ENCODE data around the gene PDE6A. TPM values are rescaled to one million over a fixed set of nuclear protein-coding genes. Genes with fewer than 3 reads are reported as not detected.

The PDE6A gene
- total RNA-seq, 6 experiments from 2014 or later: not detected

- DNase-seq: no peak
- no peak for TF ChIP-seq CTCF (IDR thresholded peaks at IDR 0.05)
- H3K27me3 Mint-ChIP-seq (ENCODE audit: insufficient read depth): peaks cover 28% of the 10 kb centered on the region
- H3K4me3 Mint-ChIP-seq: no peak overlapping the region
- H3K36me3 Mint-ChIP-seq (ENCODE audit: low read depth): no peaks in the 10 kb centered on the region
- no peaks in the 10 kb centered on the region for H3K9me3 Mint-ChIP-seq
- H3K4me1 Mint-ChIP-seq (ENCODE audit: low read depth): peaks cover 16% of the 10 kb centered on the region
- no peak overlapping the region for H3K27ac Mint-ChIP-seq
Observed at GRCh38 chr5:149898811-149899210, 45.8 kb downstream of the PDE6A start.

- H3K4me3 Mint-ChIP-seq: no peak overlapping the region
- DNase-seq: no peak
Observed at GRCh38 chr5:149895416-149896345, 48.9 kb downstream of the PDE6A start.

DNA sequence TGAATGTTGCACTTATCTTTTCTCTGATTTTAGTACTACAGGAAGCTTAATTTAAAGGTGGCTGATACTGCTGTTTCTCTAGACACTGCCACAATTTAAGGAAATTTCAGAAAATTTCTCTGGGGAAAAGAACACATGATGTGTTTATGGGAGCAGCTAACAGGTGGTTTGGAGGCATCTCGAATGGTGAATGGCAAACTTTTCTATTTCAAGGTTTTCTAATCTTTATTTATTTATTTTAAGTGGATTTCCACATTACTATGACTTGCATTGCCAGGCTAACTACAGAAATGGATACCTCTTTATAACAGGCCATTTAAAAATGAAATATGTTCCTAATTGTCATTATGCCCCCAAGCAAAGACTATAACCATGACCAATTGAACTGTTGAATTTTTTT lies 50.4 kb downstream of the PDE6A start:
- no peaks in the 10 kb centered on the region for H3K36me3 Mint-ChIP-seq (ENCODE audit: low read depth)
- DNase-seq: no peak
- peaks cover 16% of the 10 kb centered on the region for H3K4me1 Mint-ChIP-seq (ENCODE audit: low read depth)
- H3K27me3 Mint-ChIP-seq (ENCODE audit: insufficient read depth): peaks cover 18% of the 10 kb centered on the region
- no peaks in the 10 kb centered on the region for H3K9me3 Mint-ChIP-seq
- TF ChIP-seq CTCF (IDR thresholded peaks at IDR 0.05): no peak
- H3K4me3 Mint-ChIP-seq: no peak overlapping the region
- H3K27ac Mint-ChIP-seq: no peak overlapping the region

More at GRCh38 chr5:149895416-149896345, 48.9 kb downstream of the PDE6A start:
- Mint-ChIP-seq H3K4me1 (ENCODE audit: low read depth) (peaks cover 16% of the 10 kb centered on the region), H3K36me3 (ENCODE audit: low read depth) (no peaks in the 10 kb centered on the region), H3K9me3 (no peaks in the 10 kb centered on the region), H3K27me3 (ENCODE audit: insufficient read depth) (peaks cover 21% of the 10 kb centered on the region), H3K27ac (no peak overlapping the region)
- TF ChIP-seq CTCF (IDR thresholded peaks at IDR 0.05): no peak

DNA sequence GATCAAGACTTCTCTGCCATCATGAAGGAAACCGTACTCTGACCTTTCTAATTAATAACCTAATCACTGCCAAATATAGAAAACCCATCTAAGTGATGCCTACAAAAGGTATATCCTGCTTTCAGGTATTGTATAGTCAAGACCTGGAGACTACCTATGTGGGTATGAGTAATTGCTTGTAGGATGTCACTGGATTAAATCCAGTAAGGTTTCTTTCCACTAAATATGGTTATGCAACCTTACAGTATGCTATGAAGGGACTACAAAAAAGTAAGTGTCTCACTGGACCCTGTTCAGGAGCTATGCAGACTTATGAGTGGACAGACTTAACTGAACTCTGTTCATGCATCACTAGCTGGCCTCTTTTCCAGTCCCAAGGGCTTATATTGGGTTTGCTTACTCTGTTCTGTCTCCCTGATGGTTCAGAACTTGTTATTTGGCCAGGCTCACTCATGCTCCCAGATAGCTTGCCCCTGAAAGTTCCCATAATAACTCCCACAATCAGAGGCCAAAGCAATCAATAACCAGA lies 51.1 kb downstream of the PDE6A start:
- Mint-ChIP-seq H3K4me3 (no peak overlapping the region), H3K9me3 (no peaks in the 10 kb centered on the region), H3K4me1 (ENCODE audit: low read depth) (peaks cover 16% of the 10 kb centered on the region), H3K36me3 (ENCODE audit: low read depth) (no peaks in the 10 kb centered on the region), H3K27me3 (ENCODE audit: insufficient read depth) (peaks cover 15% of the 10 kb centered on the region), H3K27ac (no peak overlapping the region)
- no peak for DNase-seq
- no peak for TF ChIP-seq CTCF (IDR thresholded peaks at IDR 0.05)

GRCh38 chr5:149892594-149892993 lies 52.0 kb downstream of the PDE6A start:
- H3K4me1 Mint-ChIP-seq (ENCODE audit: low read depth): peaks cover 21% of the 10 kb centered on the region
- H3K9me3 Mint-ChIP-seq: no peaks in the 10 kb centered on the region
- H3K27ac Mint-ChIP-seq: no peak overlapping the region
- no peak overlapping the region for H3K4me3 Mint-ChIP-seq
- TF ChIP-seq CTCF (IDR thresholded peaks at IDR 0.05): no peak
- H3K36me3 Mint-ChIP-seq (ENCODE audit: low read depth): no peaks in the 10 kb centered on the region
- no peak for DNase-seq
- H3K27me3 Mint-ChIP-seq (ENCODE audit: insufficient read depth): peaks cover 13% of the 10 kb centered on the region; the same call in 1 of the 2 replicates

Measured in HFFc6 (cell line).